ENCODE measurements around the gene CMTM1. TPM values are rescaled to one million over a fixed set of nuclear protein-coding genes. Genes with fewer than 3 reads are reported as not detected.
"Not testable (repeated sequence)": the region's sequence is repeated elsewhere in the genome, so short reads cannot be mapped to it uniquely, and the experiment has no call there.

Gene CMTM1
- total RNA-seq, 1 experiment from 2014 or later = 1.5 TPM

DNA sequence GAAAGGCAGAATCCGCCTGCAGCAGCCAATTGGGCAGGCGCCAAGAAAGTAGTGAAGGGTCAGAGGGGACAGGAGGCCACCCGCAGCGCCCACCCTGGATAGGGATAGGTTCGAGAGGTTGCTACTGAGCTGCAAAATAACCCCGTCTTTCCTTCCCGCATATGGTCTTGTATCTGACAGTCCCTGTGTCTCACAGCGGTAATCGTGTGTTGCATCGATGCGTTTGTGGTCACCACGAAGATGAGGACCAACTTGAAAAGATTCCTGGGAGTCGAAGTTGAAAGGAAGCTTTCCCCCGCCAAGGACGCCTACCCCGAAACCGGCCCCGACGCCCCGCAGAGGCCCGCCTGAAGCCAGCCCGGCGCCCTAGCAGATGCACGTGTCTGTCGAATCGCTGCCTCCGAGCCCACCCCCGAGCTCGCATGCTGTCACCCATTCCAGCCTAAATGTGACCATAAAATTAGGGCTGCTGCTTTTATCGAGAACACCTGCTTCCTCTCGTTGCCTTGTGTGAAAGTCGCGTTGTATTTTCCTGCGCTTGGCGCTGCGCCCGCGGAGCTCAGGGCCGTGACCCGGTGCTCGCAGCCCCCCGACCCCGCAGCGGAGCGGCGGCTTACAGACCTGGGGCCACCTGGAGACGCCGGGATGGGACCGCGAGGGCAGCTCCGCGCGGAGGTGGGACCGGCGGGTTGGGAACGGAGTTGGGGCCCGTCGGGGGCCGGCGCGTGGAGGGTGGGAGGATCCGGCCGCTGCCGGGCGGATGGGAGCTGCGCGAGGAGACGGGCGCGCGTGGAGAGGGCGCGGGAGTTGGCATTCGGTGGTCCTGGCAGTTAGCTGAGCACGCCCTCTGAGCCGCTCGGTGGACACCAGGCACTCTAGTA lies 12.7 kb downstream of the CMTM1 start, which contains the start of gene CMTM2:
Gene CMTM2 (plus strand): TSS at position 813 of the 881 bp plus-strand sequence. CDS start 145 bp downstream, outside the sequence.
- in situ Hi-C loops (cut with HindIII; ENCODE audit: low pct_unique_long_range_greater_than_20kb, low sequenced_read_pairs) = no loop called here
- DNase-seq (ENCODE audit: low read depth) = no peak

DNA sequence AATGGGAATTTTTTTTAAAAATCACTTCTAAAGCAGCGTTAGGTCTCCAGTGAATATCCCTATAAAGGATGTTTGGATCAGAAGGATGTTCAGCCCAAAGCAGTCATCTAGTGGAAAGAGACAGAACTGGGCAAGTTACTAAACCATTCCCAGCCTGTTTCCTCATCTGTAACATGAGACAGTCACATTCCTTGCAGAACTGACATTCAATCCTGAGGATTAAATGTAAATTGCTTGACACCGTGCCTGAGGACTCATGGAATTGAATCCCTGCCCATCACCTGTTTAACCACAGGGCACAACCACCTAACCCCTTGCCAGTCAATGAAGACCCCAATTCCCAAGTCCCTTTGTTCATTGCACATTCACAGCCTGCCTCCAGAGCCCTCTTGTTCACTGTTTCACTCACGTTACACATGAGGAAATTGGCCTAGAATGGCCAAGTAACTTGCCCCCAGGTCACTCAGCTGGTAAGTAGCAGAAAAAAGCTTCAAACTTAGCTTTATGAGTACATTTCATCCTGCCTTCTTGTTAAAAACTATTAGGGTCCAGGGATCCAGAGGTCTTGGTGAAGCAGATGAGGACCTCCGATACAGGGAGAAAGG lies 14.5 kb downstream of the CMTM1 start:
- in situ Hi-C loops (cut with HindIII; ENCODE audit: low pct_unique_long_range_greater_than_20kb, low sequenced_read_pairs) = no loop called here
- DNase-seq (ENCODE audit: low read depth) = peak; percentile 60

DNA sequence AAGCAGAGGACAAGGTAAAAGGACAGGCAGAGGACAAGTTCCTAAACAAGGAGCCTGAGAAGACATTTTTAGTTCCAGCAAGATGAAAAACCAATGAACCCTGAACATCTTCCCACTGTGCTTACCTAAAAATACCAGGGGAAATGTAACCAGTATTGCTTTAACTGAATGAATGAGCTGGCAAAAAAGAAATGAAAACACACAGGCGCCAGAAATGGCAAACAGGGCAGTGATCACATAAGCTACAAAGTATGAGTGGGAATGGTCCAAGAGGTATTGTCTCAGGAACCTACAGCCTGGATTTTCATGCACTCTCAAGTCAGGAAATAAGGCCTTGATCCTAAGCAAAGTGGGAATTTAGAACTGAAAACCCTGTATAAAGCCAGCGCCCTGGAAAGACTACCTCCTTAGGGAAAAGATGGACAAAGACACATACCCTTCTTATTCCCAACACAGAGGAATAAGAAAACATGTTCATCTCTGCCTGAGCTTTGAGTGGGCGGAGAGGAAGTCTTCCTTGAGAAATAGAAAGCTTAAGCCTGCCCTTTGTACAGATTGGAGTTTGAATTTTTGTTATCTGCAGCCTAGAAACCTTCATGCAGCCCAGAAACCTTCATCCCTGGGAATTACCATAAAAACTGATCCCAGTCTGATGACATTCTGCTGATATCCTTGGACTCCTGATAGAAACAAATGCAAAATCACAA lies 15.2 kb downstream of the CMTM1 start:
- in situ Hi-C loops (cut with HindIII; ENCODE audit: low pct_unique_long_range_greater_than_20kb, low sequenced_read_pairs) = no loop called here
- peak; percentile 62 for DNase-seq (ENCODE audit: low read depth)

DNA sequence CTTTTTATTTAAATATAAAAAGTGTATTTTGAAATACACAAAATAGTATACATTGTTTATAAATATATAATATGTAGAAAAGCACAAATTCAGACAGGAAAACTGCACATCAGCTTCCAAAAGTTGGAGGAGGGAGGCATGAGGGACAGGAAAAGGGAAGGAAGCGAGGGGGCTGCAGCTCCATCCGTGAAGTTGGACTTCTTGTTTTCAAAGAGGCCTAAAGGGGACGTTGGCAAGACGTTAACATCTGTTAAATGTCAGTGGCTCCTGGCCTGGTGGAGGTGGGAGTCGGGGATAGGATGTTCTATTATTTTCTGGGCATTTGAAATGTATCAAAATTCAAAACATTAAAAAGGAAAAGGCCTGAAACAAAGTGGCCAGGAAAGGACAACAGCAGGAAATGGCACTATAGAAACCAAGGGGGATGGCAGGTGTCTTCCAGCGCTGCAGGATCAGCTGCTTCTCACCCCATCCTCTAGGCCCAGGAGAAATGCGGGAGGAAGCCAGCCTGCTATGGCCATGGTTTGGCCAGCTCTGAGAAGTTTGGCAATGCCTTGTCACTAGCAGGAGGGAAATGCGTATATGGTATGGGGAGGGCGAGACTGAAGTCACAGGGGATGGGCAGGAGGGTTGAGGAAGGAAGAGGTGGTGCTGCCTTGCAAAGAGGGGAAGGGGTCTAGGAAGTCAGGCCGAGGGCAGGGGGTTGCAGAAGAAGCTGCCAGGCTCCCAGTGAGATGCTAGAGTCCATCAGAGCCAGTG lies 19.4 kb downstream of the CMTM1 start:
- in situ Hi-C loops (cut with HindIII; ENCODE audit: low pct_unique_long_range_greater_than_20kb, low sequenced_read_pairs) = no loop called here
- DNase-seq (ENCODE audit: low read depth) = no peak

DNA sequence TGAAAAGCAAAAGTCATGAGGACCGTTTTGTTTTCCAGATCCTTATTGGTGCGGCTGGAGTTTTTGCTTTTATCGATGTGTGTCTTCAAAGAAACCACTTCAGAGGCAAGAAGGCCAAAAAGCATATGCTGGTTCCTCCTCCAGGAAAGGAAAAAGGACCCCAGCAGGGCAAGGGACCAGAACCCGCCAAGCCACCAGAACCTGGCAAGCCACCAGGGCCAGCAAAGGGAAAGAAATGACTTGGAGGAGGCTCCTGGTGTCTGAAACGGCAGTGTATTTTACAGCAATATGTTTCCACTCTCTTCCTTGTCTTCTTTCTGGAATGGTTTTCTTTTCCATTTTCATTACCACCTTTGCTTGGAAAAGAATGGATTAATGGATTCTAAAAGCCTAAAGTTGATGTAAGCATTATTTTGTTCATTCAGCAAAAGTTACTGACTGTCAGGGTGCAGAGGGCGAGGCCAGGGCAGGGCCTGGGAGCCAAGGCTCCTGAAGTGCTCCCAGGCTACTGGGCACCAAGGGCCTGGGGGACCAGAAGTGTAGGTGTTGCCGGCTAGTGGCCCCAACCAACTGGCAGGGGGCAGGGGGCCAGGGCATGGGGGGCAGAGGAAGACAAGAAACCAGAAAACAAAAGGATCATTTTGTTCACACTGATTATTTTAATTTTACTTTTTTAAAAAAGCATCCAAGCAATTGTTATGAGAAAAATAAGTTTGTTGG lies 21.8 kb downstream of the CMTM1 start:
- in situ Hi-C loops (cut with HindIII; ENCODE audit: low pct_unique_long_range_greater_than_20kb, low sequenced_read_pairs) = no loop called here
- no peak for DNase-seq (ENCODE audit: low read depth)

DNA sequence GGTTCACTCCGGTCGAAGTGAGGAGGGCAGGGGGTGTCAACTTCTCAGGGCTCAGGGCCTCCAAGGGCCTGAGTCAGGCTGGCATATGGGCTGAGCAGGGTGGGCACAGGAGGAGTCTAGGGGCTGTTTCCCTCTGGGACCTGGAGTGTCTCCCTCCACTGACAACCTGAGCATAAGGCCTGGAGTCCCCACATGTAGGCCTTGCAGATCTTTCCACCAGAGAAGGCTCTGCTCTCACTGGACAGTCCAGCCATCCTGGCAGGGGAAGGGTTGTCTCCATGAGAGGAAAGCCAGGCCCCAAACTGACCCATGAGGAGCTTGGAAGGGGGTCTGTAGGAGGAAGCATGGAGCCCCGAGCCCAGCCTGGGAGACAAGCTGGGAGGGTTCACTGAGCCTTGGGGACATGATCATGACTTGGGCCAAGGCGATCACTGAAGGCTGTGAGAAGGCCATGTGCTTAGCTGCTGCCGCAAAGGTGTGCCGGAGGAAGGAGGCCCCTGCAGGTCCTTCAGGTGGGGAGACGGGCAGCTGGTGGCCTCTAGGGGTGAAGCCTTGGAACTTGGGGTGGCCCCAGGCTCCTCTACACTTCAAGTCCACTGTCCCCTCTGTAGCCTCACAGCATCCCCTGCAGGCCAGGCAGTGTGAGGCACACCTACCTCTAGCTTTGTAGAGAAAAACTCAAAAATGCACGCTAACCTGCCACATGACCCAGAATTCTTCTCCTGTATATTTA lies 22.9 kb downstream of the CMTM1 start:
- DNase-seq (ENCODE audit: low read depth) = no peak
- in situ Hi-C loops (cut with HindIII; ENCODE audit: low pct_unique_long_range_greater_than_20kb, low sequenced_read_pairs) = no loop called here

DNA sequence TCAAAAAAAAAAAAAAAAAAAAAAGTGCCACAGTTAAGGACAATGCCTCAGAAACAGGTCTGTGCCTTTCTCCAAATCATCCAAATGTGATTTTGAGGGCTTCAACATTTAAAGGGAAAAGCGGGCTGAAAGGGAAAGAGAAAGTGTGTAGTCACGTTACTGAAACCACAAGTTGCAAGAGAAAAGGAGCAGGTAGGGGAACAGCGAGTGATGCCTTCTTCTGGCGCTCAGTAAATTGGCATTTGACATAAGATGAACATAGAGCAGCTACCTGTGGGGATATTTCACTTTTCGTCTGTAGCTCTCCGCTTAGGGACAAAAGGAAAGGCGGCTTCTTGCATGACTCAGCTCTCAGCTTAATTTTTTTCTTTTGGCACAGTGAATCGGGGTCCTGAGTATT lies 24.1 kb downstream of the CMTM1 start:
- DNase-seq (ENCODE audit: low read depth) = no peak
- in situ Hi-C loops (cut with HindIII; ENCODE audit: low pct_unique_long_range_greater_than_20kb, low sequenced_read_pairs) = no loop called here

DNA sequence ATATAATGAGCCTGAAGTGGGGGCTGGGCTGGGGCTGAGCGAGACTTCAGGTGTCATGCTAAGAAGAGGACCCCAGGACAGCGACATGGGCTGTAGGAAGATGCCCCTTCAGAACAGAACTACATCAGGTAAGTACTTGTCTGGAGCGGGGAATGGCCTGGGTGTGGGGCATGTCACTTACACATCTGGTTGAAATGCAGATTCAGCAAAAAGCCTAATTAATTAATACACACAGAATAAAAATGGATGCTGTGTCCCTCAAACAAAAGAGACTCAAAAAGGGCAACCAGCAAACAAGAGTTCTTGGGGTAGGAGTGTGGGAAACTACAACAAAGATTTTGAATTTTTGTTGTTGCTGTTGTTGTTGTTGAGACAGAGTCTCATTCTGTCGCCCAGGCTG lies 24.8 kb downstream of the CMTM1 start:
- in situ Hi-C loops (cut with HindIII; ENCODE audit: low pct_unique_long_range_greater_than_20kb, low sequenced_read_pairs) = no loop called here
- no peak for DNase-seq (ENCODE audit: low read depth)

DNA sequence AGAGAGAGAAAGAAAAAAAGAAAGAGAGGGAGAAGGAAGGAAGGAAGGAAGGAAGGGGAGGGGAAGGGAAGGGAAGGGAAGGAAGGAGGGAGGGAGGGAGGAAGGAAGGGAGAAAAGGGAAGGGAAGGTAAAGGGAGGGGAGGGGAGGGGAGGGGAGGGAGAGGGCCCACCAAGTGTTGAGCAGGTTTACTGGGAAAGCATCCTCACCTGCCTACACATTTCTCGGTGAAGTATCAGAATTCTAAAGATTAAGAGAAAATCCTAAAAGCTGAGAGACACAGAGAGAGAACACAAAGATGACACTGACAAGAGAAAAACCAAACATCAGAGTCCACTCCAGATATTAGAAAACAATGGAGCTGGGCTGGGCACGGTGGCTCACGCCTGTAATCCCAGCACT lies 26.0 kb downstream of the CMTM1 start:
- no peak for DNase-seq (ENCODE audit: low read depth)
- in situ Hi-C loops (cut with HindIII; ENCODE audit: low pct_unique_long_range_greater_than_20kb, low sequenced_read_pairs) = no loop called here

DNA sequence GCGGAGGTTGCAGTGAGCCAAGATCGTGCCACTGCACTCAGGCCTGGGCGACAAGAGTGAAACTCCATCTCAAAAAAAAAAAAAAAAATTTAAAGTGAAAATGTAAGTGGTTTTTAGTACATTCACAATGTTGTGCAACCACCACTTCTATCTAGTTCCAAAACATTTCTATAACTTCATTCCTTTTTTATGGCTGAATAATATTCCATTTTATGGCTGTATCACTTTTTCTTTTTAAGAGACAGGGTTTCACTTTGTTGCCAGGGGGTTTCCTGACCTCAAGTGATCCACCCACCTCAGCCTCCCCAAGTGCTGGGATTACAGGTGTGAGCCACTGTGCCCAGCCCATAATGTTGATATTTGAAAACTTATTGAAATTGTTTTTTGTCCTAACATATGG lies 26.6 kb downstream of the CMTM1 start:
- in situ Hi-C loops (cut with HindIII; ENCODE audit: low pct_unique_long_range_greater_than_20kb, low sequenced_read_pairs) = no loop called here
- no peak for DNase-seq (ENCODE audit: low read depth)

DNA sequence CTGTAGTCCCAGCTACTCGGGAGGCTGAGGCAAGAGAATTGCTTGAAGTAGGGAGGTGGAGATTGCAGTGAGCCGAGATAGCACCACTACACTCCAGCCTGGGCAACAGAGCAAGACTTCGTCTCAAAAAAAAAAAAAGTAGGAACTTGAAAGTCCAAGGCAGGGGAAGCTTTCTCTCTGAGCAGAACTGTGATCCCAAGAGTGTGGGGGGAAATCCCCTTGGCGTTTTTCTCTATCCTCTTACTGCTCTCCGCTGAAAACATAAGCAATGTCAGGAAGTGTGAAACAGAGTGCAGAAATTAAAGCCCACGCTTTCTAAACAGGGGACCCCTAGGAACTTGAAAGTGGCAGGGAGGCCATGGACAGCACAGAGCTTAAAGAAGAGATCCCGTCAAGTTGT lies 28.5 kb downstream of the CMTM1 start:
- in situ Hi-C loops (cut with HindIII; ENCODE audit: low pct_unique_long_range_greater_than_20kb, low sequenced_read_pairs) = no loop called here

DNA sequence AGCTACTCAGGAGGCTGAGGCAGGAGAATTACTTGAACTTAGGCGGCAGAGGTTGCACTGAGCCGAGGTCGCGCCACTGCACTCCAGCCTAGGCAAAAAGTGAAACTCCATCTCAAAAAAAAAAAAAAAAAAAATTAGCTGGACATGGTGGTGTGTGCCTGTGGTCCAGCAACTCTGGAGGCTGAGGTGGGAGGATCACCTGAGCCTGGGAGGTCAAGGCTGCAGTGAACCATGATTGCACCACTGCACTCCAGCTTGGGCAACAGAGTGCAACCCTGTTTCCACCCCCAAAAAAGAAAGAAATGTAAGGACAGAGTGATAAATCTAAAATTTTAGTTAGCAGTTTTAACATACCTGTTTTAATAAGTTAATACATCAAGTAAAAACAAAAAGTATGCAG lies 30.3 kb downstream of the CMTM1 start:
- in situ Hi-C loops (cut with HindIII; ENCODE audit: low pct_unique_long_range_greater_than_20kb, low sequenced_read_pairs) = not testable (repeated sequence)

More for the DNA sequence above, 28.5 kb downstream of the CMTM1 start:
- no peak for DNase-seq (ENCODE audit: low read depth)

DNA sequence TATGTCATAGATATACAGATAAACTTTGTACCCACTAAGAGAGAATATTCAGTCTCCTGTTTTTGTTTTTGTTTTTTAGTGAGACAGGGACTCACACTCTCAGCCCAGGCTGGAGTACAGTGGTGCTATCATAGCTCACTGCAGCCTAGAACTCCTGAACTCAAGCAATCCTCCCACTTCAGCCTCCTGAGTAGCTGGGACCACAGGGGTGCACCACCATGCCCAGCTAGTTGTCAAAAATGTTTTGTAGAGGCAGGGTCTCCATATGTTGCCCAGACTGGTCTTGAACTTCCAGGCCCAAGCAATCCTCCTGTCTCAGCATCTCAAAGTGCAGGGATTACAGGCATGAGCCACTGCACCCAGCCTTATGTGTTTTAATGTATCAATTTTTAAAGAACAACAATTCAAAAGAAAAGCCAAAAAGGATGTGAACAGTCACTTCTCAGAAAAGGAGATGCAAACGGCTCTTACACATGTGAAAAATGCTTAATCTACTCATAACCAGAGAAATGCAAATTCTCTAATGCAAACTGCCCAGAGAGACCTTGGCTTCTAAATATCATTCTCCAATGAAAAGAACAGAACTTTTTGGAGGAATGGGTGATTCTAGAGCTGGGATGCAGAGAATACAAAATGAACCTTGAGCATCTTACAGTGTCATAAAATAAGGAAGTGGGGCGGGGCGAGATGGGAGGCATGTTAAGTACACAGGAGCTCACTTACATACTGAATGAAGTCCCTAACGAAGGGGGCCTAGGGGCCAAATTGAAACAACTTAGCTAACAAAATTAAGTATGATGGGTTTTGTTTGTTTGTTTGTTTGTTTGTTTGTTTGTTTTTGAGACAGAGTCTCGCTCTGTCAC lies 31.0 kb downstream of the CMTM1 start:
- no peak for DNase-seq (ENCODE audit: low read depth)
- in situ Hi-C loops (cut with HindIII; ENCODE audit: low pct_unique_long_range_greater_than_20kb, low sequenced_read_pairs) = no loop called here

More for the DNA sequence above, 30.3 kb downstream of the CMTM1 start:
- not testable (repeated sequence) for DNase-seq (ENCODE audit: low read depth)

DNA sequence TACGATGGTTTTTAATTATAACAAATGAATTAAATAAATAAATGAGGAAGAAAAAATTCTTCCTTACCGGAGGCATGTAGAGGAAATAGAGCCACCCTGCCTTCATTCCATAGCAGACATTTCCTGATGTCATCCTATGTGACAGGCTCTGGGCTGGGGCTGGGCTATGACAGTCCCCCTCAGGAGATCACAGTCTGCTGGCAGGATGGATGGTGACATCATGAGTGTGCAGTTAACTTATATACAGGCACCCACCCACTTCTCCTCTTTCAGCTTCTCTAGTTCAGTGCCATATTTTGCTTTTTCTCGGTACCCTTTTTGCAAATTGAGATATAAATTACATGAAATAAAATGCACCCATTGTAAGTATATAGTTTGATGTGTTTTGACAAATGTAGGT lies 31.9 kb downstream of the CMTM1 start:
- no peak for DNase-seq (ENCODE audit: low read depth)
- in situ Hi-C loops (cut with HindIII; ENCODE audit: low pct_unique_long_range_greater_than_20kb, low sequenced_read_pairs) = no loop called here

DNA sequence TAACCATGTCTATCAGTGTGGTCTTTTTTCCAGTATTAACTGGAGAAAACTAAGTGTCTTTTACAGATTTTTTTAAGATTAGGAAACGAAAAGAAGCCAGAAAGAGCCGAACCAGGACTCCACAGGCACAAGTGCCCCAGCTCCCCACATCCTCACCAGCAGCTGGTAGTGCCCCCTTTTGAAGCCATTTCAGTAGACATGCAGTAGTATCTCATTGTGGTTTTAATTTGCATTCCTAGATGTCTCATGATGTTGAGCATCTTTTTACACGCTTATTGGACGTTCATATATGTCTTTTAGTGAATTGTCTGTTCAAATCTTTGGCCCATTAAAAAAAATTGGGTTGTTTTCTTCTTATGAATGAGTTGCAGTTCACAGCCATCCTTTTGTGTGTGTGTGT lies 33.5 kb downstream of the CMTM1 start:
- no peak for DNase-seq (ENCODE audit: low read depth)
- in situ Hi-C loops (cut with HindIII; ENCODE audit: low pct_unique_long_range_greater_than_20kb, low sequenced_read_pairs) = no loop called here

DNA sequence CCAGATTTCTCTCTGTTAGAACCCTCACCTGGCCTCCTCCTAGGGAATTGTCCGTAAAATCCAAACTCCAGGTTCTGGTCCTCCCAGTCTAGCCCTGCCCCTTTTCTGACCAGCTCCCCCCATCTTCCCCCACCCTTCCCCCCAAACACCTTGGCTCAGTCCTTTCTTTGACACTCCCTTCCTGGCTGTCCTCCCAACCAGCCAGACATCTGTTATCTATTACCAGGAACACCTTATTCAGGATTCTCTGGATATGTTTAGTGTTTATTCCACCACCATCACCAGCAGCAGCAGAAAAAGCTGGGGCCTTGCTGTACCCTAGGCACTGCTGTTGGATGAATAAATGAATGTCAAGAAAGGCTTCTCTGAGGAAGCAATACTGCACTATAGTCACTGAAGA lies 34.2 kb downstream of the CMTM1 start:
- DNase-seq (ENCODE audit: low read depth) = no peak
- in situ Hi-C loops (cut with HindIII; ENCODE audit: low pct_unique_long_range_greater_than_20kb, low sequenced_read_pairs) = no loop called here

Measured in Caki2 (cell line).